Fibroblast of lung (primary cell): ENCODE results near the gene ZNF146.

ENCODE experiments used
- CTCF ChIP-seq, 2 donors: IDR thresholded peaks in 1 of 2; conservative IDR thresholded peaks in 1 of 2; 1 replicate in 1 of 2; 2 replicates in 1 of 2; pipeline ENCODE4 v1.5.1; 2011 to 2012; ENCODE audit warnings: low read length in 2 of 2, control low read depth in 1 of 2, inconsistent platforms in 1 of 2, low read depth in 1 of 2, mild to moderate bottlenecking in 1 of 2
- EZH2 ChIP-seq: IDR thresholded peaks from 2 replicates; pipeline ENCODE4 v1.5.1; 2012; ENCODE audit warnings: low read length, control low read depth, mild to moderate bottlenecking; ENCODE audit errors: missing control alignments

- TF ChIP-seq CTCF (conservative IDR thresholded peaks at IDR 0.05 in 1 of 2, IDR thresholded peaks at IDR 0.05 in 1 of 2; ENCODE audit: low read depth in 1 of 2, low read length in 2 of 2) (no peak), EZH2 (no peak)
These were observed at the start of gene ZNF146, which contains the start of gene ZNF565 for GRCh38 chr19:36214386-36215275.
